Measurements from ENCODE around the gene ACSS3. TPM values are rescaled to one million over a fixed set of nuclear protein-coding genes. Genes with fewer than 3 reads are reported as not detected.
A peak's percentile ranks its signal among the peaks of the same experiment; 100 is the strongest.

Gene ACSS3
- total RNA-seq, 1 experiment from 2014 or later: not detected

DNA sequence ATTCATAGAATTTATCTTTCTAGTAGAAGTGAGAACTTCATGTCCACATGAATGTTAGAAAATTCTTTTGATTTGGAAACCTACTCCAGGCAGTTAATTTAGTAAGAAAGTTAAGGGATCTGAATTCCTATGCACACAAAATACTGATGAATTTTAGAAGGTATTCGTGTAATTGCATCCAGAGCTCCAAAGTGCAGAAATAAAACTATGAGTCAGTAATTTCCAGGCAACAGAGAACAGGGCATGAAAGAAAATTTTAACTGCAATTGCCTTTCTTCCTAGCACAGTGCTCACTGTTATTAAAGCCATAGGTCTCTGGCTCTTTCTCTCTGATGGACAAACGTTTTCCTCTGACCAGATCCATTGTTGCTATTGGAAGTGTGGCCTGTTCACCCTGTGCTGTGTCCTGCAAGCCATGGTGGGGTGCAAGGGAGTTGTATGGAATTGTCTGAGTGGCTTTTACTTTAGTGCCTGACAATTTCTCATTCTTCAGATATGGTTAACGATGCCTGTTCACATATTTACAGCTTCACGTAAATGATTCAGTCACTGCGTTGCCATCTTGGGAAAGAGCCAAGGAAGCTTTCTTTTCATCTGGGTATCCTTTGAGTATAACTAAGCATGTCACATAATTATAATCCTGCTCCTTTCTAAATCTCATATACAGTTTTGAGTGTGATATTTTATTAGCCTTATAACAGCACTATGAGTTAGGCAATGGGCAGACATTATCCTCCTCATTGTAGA lies 145.1 kb downstream of the ACSS3 start:
- no peak for DNase-seq (ENCODE audit: low spot score)

GRCh38 chr12:81224626-81225025 lies 146.7 kb downstream of the ACSS3 start:
- DNase-seq (ENCODE audit: low spot score): no peak

GRCh38 chr12:81229759-81230158 lies 151.9 kb downstream of the ACSS3 start:
- no peak for DNase-seq (ENCODE audit: low spot score)

- no peak for DNase-seq (ENCODE audit: low spot score)
These were observed 153.9 kb downstream of the ACSS3 start for GRCh38 chr12:81231574-81232368.

GRCh38 chr12:81245458-81245857 lies 167.6 kb downstream of the ACSS3 start:
- DNase-seq (ENCODE audit: low spot score): no peak

GRCh38 chr12:81245907-81246570 lies 168.2 kb downstream of the ACSS3 start:
- DNase-seq (ENCODE audit: low spot score): no peak

DNA sequence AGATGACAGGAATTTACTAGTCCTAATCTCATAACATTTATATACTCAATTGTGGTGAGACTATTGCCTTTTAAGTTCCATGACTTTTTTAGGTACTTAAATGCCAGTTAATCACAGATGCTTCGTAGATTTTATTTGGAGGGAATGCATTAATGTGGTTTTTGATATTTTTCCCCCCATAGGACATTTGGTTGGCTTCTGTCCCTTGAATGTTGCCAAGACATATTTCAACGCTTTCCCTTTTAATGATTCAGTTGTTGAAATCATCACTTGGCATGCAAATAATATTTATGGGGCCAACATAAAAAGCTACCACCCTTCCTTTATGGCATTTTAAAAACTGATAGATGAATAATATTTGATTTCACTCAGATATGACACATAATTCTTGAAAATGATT lies 172.1 kb downstream of the ACSS3 start:
- DNase-seq (ENCODE audit: low spot score): no peak

- DNase-seq (ENCODE audit: low spot score): no peak
These were observed 174.3 kb downstream of the ACSS3 start for GRCh38 chr12:81252228-81252627.

- no peak for DNase-seq (ENCODE audit: low spot score)
These were observed 175.5 kb downstream of the ACSS3 start for GRCh38 chr12:81253360-81253759.

DNA sequence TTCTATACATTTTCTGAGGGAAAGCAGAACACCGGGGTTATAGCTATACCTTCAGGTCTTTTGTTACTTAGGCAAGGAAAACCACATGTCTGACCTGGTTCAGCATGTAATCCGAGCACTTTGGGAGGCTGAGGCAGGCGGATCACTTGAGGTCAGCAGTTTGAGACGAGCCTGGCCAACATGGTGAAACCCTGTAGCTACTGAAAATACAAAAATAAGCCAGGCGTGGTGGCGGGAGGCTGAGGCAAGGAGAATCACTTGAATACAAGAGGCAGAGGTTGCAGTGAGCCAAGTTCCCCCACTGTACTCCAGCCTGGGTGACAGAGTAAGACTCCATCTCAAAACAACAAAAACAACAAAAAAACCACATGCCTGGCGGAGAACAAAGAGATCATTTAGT lies 177.6 kb downstream of the ACSS3 start:
- no peak for DNase-seq (ENCODE audit: low spot score)

DNA sequence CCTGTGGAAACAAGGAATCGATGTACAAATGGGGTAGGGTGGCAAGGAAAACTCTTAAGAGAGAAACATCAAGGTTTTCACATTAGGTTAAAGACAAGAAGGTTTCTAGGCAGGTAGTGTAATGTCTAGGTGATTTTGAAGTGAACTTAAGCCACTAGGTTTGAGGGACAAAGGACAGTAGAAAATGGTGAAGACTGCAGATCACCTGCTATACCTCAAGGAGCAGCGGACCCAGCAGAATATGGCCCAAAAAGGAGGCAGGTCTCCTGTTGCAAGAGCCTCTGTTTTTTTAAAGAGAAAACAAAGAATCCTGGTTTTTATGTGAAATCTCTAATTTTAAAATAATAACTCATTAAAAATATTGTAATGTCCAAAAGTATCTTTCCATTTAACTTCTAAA lies 178.1 kb downstream of the ACSS3 start:
- DNase-seq (ENCODE audit: low spot score): no peak

- DNase-seq (ENCODE audit: low spot score): peak; percentile 51
These were observed 180.2 kb downstream of the ACSS3 start for GRCh38 chr12:81257947-81258551.

DNA sequence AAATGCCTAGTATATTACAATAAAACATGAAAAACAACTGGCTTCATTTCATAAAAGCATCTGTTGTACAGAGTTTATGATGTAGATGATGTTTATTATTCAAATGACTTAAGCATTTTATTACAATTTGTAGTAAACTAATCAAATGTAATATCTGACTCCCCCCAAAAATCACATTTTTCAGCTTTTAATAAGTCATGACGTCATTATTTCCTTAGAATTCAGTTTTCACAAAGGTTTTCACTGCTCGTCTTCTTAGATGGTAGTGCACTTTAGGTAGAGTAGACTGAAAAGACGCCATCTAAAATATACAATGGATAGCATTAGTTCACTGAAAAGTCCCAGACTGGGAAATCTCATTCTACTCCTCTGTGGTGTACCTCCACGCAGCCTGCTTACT lies 181.5 kb downstream of the ACSS3 start:
- no peak for DNase-seq (ENCODE audit: low spot score)

DNA sequence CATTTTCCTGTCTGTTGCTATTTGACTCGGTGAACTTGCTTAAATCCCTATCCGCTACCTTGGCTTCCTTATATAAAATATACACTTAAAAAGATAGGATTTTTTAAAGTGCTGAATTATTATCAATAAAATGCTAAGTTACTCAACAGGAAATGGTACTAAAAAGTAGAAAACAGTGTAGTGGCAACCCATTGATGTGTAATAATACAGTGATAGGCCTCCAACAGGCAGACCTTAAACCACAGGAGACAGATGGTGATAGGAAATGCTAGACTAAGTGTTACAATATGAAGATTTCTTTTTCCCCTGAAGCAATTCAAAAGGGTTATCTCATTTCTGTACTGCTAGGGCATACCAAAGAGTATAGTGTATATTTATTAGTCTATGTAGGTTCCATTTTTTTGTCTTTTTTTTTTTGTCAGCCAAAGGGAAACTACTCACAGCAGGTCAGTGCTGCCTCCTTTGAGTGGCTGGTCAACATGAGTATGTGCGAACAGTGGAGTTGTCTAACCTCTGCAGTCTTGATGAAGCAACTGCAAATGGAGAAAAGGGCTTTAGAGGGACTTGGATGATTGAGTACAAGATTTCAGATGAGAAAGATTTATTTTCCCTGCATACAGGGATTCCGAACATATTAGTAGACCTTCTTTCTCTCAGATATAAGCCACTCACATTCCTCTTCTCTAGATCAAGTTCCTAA lies 183.8 kb downstream of the ACSS3 start:
- no peak for DNase-seq (ENCODE audit: low spot score)

DNA sequence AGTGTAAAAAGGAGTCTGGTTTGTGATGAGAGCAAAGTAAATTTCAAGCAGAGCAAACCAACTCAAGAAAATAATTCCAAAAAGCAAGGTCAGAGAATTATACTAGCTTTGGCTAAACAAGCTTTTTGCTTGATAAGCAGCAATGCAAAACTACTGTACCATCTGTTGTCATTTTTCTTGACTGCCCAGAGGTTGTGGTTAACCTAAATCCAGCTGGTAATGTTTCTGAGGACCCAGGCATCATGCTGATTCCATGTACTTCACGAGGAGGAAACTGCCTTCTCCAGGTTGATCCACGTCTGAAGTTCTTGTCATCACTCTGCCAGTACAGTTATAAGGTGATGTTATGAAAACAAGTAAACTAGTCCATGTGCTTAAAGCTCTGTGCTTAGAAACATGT lies 185.2 kb downstream of the ACSS3 start:
- DNase-seq (ENCODE audit: low spot score): no peak

GRCh38 chr12:81270385-81270784 lies 192.5 kb downstream of the ACSS3 start:
- DNase-seq (ENCODE audit: low spot score): no peak

DNA sequence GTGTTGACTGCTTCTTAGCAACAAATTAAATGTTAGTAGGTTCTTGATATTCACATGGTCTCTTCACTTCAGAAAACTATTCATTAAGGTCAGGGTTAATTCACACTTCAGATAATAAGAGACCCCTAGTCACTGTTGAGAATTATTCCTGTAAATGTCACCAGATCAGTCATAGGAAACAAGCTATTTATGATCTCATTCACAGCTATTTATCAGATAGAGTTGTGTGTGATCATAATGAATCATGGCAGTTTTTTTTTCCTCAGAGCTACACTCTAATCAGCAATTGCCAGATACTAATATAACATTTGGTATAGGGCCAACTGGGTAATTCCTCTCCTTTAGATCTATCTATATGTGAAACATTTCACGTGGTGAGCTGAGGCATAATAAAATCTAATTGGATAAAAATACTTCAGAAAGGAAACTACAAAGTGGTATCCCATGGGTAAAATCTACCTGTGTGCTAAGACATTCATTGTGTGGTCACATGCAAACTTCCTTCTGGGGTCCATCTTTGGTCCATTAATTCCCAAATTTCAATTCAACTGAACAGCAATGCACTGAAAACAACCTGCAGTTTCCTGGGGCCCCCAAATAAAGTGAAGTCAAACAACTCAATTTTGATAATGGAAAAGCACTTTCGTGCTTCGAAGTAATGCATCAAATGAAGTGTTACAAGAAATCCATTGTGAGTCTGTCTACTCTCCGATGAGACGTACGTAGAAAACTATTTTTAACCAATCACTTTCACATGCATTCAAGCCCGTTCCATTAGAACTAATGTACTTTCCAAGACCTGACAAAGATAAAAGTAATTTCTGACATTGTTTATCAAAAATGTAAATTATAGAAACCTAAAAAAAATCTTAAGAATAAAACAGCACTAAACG lies 197.0 kb downstream of the ACSS3 start:
- peak; percentile 3 for DNase-seq (ENCODE audit: low spot score)

- peak; percentile 17 for DNase-seq (ENCODE audit: low spot score)
These were observed 206.3 kb downstream of the ACSS3 start for GRCh38 chr12:81284137-81284536.

GRCh38 chr12:81288651-81289050 lies 210.8 kb downstream of the ACSS3 start:
- DNase-seq (ENCODE audit: low spot score): no peak

DNA sequence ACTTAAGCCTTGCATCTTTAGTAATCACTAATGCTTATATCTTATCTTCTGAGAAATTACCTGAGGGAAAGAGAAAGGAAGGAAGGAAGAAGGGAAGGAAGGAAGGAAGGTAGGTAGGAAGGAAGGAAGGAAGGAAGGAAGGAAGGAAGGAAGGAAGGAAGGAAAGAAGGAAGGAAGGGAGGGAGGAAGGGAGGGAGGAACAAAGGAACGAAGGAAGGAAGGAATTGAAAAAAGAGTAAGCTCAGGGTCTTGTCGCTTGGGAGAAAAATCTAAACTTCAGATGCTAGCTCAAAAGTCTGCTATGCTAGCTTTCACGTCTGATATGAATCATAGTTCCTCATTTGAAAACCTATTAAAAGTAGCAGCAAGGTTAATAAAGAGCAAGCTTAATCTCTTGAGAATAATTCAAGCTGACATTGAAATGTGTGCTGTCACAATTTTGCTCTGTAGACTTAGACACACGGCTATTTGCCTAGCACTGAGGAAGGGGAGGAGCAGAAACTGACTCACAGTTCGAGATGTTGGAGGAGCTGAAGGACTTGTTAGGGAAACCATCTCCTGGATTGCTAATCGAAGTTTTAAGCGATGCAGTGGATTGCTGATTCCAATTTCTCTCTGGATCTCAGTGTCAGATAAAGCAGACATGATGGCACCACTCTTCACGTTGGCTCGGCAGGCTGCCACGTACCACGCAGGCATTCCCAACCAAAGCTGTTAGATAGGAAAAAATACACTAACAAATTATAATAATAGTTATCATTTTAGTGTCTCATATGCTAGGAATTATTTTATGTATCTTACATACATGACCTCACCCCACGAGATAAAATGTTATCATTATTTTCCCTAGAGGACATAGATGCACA lies 216.7 kb downstream of the ACSS3 start:
- DNase-seq (ENCODE audit: low spot score): peak; percentile 28

Data from A172 (cell line).